ENCODE measurements around the gene RNF208.
"Not testable (repeated sequence)": the region's sequence is repeated elsewhere in the genome, so short reads cannot be mapped to it uniquely, and the experiment has no call there.

Gene RNF208

GRCh38 chr9:137245450-137246421, 23.7 kb upstream of the RNF208 start:
- TF ChIP-seq, protein P1, sequence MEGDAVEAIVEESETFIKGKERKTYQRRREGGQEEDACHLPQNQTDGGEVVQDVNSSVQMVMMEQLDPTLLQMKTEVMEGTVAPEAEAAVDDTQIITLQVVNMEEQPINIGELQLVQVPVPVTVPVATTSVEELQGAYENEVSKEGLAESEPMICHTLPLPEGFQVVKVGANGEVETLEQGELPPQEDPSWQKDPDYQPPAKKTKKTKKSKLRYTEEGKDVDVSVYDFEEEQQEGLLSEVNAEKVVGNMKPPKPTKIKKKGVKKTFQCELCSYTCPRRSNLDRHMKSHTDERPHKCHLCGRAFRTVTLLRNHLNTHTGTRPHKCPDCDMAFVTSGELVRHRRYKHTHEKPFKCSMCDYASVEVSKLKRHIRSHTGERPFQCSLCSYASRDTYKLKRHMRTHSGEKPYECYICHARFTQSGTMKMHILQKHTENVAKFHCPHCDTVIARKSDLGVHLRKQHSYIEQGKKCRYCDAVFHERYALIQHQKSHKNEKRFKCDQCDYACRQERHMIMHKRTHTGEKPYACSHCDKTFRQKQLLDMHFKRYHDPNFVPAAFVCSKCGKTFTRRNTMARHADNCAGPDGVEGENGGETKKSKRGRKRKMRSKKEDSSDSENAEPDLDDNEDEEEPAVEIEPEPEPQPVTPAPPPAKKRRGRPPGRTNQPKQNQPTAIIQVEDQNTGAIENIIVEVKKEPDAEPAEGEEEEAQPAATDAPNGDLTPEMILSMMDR (IDR thresholded peaks at IDR 0.05; ENCODE audit: insufficient read depth, low read depth, low read length, missing control alignments) = no peak
- DNase-seq (ENCODE audit: low read depth) = no peak
- H3K4me3 ChIP-seq (ENCODE audit: low read depth, low read length) = no peak overlapping the region

GRCh38 chr9:137244486-137245449, 22.7 kb upstream of the RNF208 start:
- H3K4me3 ChIP-seq (ENCODE audit: low read depth, low read length) = no peak overlapping the region
- TF ChIP-seq, protein P1 (IDR thresholded peaks at IDR 0.05; ENCODE audit: insufficient read depth, low read depth, low read length, missing control alignments) = no peak
- DNase-seq (ENCODE audit: low read depth) = no peak

- no peak for DNase-seq (ENCODE audit: low read depth)
- H3K4me3 ChIP-seq (ENCODE audit: low read depth, low read length) = no peak overlapping the region
These were observed 21.8 kb upstream of the RNF208 start for GRCh38 chr9:137243626-137244485.

DNA sequence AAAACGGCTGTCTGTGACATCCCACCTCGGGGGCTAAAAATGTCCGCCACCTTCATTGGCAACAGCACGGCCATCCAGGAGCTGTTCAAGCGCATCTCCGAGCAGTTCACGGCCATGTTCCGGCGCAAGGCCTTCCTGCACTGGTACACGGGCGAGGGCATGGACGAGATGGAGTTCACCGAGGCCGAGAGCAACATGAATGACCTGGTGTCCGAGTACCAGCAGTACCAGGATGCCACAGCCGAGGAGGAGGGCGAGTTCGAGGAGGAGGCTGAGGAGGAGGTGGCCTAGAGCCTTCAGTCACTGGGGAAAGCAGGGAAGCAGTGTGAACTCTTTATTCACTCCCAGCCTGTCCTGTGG, 21.2 kb upstream of the RNF208 start:
- not testable (repeated sequence) for H3K4me3 ChIP-seq (ENCODE audit: low read depth, low read length); DNase-seq (ENCODE audit: low read depth)

More at GRCh38 chr9:137243626-137244485, 21.8 kb upstream of the RNF208 start:
- TF ChIP-seq, protein P1 (IDR thresholded peaks at IDR 0.05; ENCODE audit: insufficient read depth, low read depth, low read length, missing control alignments) = no peak

DNA sequence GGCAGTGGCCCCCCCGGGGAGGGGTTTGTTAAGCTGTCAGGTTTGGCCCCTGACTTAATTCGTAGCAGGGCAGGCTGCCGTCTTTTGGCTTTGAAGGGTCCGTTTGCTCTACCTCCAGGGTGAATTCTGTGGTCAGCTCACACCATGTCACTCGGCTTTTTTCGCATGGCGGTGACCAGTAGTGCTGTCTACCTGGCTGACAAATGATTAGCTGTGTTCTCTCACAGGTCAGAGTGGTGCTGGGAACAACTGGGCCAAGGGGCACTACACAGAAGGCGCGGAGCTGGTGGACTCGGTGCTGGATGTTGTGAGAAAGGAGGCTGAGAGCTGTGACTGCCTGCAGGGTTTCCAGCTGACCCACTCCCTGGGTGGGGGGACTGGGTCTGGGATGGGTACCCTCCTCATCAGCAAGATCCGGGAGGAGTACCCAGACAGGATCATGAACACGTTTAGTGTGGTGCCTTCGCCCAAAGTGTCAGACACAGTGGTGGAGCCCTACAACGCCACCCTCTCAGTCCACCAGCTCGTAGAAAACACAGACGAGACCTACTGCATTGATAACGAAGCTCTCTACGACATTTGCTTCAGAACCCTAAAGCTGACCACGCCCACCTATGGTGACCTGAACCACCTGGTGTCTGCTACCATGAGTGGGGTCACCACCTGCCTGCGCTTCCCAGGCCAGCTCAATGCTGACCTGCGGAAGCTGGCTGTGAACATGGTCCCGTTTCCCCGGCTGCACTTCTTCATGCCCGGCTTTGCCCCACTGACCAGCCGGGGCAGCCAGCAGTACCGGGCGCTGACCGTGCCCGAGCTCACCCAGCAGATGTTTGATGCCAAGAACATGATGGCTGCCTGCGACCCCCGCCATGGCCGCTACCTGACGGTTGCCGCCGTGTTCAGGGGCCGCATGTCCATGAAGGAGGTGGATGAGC, 20.5 kb upstream of the RNF208 start:
- DNase-seq (ENCODE audit: low read depth) = no peak
- TF ChIP-seq, protein P1 (IDR thresholded peaks at IDR 0.05; ENCODE audit: insufficient read depth, low read depth, low read length, missing control alignments) = no peak
- H3K4me3 ChIP-seq (ENCODE audit: low read depth, low read length) = peak overlapping the region; percentile 77

GRCh38 chr9:137241490-137242268, 19.6 kb upstream of the RNF208 start:
- TF ChIP-seq, protein P1 (IDR thresholded peaks at IDR 0.05; ENCODE audit: insufficient read depth, low read depth, low read length, missing control alignments) = no peak
- H3K4me3 ChIP-seq (ENCODE audit: low read depth, low read length) = peak overlapping the region; percentile 77
- peak; percentile 58 for DNase-seq (ENCODE audit: low read depth)
